Neural cell (in vitro differentiated cells): ENCODE results near the gene CREB1. TPM values are rescaled to one million over a fixed set of nuclear protein-coding genes. Genes with fewer than 3 reads are reported as not detected.

ENCODE experiments used
- H2AFZ ChIP-seq: fragments of 200-600, 300-800 bp; sonication (generic), shearing (Covaris generic); 2 replicates; pipeline ENCODE4 v1.6.0; 2014; ENCODE audit warnings: low read depth, mild to moderate bottlenecking, antibody characterized with exemption, low read length, moderate library complexity
- H3F3A ChIP-seq: fragments of 200-600 bp; shearing (Covaris generic); 2 replicates; pipeline ENCODE4 v1.6.1; 2016; ENCODE audit warnings: mild to moderate bottlenecking, moderate library complexity, mixed read lengths, antibody characterized with exemption, low read length; ENCODE audit not compliant: insufficient read depth, poor library complexity, severe bottlenecking
- H3K27ac ChIP-seq: fragments of 200-600, 300-800 bp; sonication (generic), shearing (Covaris generic); 2 replicates; pipeline ENCODE4 v1.5.1; 2014; ENCODE audit warnings: mild to moderate bottlenecking, low read length, moderate library complexity
- H3K27me3 ChIP-seq: fragments of 300-800, 200-600 bp; sonication (generic), shearing (Covaris generic); 2 replicates; pipeline ENCODE4 v1.6.0; 2014; ENCODE audit warnings: mild to moderate bottlenecking, low read depth, low read length, moderate library complexity; ENCODE audit not compliant: insufficient read depth
- H3K36me3 ChIP-seq: fragments of 300-800, 200-600 bp; sonication (generic), shearing (Covaris generic); 2 replicates; pipeline ENCODE4 v1.5.1; 2014; ENCODE audit warnings: mild to moderate bottlenecking, antibody characterized with exemption, low read length, moderate library complexity; ENCODE audit not compliant: insufficient read depth
- H3K4me2 ChIP-seq: fragments of 300-800, 200-600 bp; sonication (generic), shearing (Covaris generic); 2 replicates; pipeline ENCODE4 v1.6.0; 2014; ENCODE audit warnings: mild to moderate bottlenecking, low read length
- H3K4me3 ChIP-seq: fragments of 300-800, 200-600 bp; sonication (generic), shearing (Covaris generic); 2 replicates; pipeline ENCODE4 v1.5.1; 2014; ENCODE audit warnings: mild to moderate bottlenecking, low read length, moderate library complexity
- H3K79me2 ChIP-seq: fragments of 200-600 bp; shearing (Covaris generic); replicated peaks from 2 replicates; pipeline ENCODE4 v1.6.0; 2014; ENCODE audit warnings: mild to moderate bottlenecking, low read length, moderate library complexity; ENCODE audit not compliant: insufficient read depth
- H3K9ac ChIP-seq: fragments of 300-800, 200-600 bp; sonication (generic), shearing (Covaris generic); 2 replicates; pipeline ENCODE4 v1.6.1; 2016; ENCODE audit warnings: mild to moderate bottlenecking, low read length, mixed read lengths
- H3K9me2 ChIP-seq: fragments of 200-600 bp; shearing (Covaris generic); 2 replicates; pipeline ENCODE4 v1.6.1; 2016; ENCODE audit warnings: mild to moderate bottlenecking, low read length, mixed read lengths; ENCODE audit not compliant: insufficient read depth
- H3K9me3 ChIP-seq: fragments of 200-600, 300-800 bp; sonication (generic), shearing (Covaris generic); 2 replicates; pipeline ENCODE4 v1.6.1; 2016; ENCODE audit warnings: mild to moderate bottlenecking, mixed run types, low read length, moderate library complexity, mixed read lengths
- H4K20me1 ChIP-seq: fragments of 200-600 bp; shearing (Covaris generic); 2 replicates; pipeline ENCODE4 v1.6.1; 2016; ENCODE audit warnings: mild to moderate bottlenecking, mixed run types; ENCODE audit not compliant: insufficient read depth
- CTCF ChIP-seq: fragments of 450-650 bp; IDR thresholded peaks from 2 replicates; pipeline ENCODE4 v1.5.1; 2014; ENCODE audit warnings: antibody characterized with exemption, mild to moderate bottlenecking, moderate library complexity; ENCODE audit not compliant: poor library complexity, severe bottlenecking
- EP300 ChIP-seq: fragments of 450-650 bp; conservative IDR thresholded peaks from 2 replicates; pipeline ENCODE4 v1.6.1; 2014; ENCODE audit warnings: antibody characterized with exemption, mild to moderate bottlenecking, moderate library complexity; ENCODE audit not compliant: poor library complexity, severe bottlenecking
- EZH2 ChIP-seq: fragments of 200-600, 300-800 bp; shearing (Covaris generic), sonication (generic); IDR thresholded peaks from 2 replicates; pipeline ENCODE4 v1.6.1; 2014; ENCODE audit warnings: antibody characterized with exemption, low read length, borderline replicate concordance, mild to moderate bottlenecking; ENCODE audit not compliant: insufficient read depth, poor library complexity, severe bottlenecking
- MXI1 ChIP-seq: fragments of 450-650 bp; conservative IDR thresholded peaks from 2 replicates; pipeline ENCODE4 v1.6.1; 2014; ENCODE audit warnings: antibody characterized with exemption, mild to moderate bottlenecking; ENCODE audit not compliant: poor library complexity, severe bottlenecking
- POLR2AphosphoS5 ChIP-seq: IDR thresholded peaks from 2 replicates; pipeline ENCODE4 v1.6.1; 2012
- RAD21 ChIP-seq: fragments of 450-650 bp; conservative IDR thresholded peaks from 2 replicates; pipeline ENCODE4 v1.6.1; 2014; ENCODE audit warnings: antibody characterized with exemption, mild to moderate bottlenecking, moderate library complexity
- SMC3 ChIP-seq: fragments of 450-650 bp; conservative IDR thresholded peaks from 2 replicates; pipeline ENCODE4 v1.6.1; 2014; ENCODE audit warnings: antibody characterized with exemption, mild to moderate bottlenecking, moderate library complexity; ENCODE audit not compliant: poor library complexity
- TAF1 ChIP-seq: IDR thresholded peaks from 2 replicates; pipeline ENCODE4 v1.6.1; 2012; ENCODE audit warnings: low read depth
- polyA plus RNA-seq: library from polyadenylated mRNA; depleted of rRNA; stranded (reverse); fragments of >200 nt; gene quantifications from 2 replicates; pipeline ENCODE4 v1.2.3, GENCODE V29; 2014
- TF ChIP-seq, protein P1 (sequence below): IDR thresholded peaks from 2 replicates; pipeline ENCODE4 v1.6.1; 2012; ENCODE audit warnings: borderline replicate concordance

Gene CREB1
- polyA plus RNA-seq, 1 donor from 2014 or later, result 38.7 TPM

GRCh38 chr2:207543272-207543671 lies 13.5 kb downstream of the CREB1 start:
- TF ChIP-seq EZH2 (no peak), MXI1 (no peak), SMC3 (no peak), TAF1 (no peak), POLR2AphosphoS5 (no peak), RAD21 (no peak), EP300 (no peak), CTCF (no peak)
- TF ChIP-seq, protein P1, sequence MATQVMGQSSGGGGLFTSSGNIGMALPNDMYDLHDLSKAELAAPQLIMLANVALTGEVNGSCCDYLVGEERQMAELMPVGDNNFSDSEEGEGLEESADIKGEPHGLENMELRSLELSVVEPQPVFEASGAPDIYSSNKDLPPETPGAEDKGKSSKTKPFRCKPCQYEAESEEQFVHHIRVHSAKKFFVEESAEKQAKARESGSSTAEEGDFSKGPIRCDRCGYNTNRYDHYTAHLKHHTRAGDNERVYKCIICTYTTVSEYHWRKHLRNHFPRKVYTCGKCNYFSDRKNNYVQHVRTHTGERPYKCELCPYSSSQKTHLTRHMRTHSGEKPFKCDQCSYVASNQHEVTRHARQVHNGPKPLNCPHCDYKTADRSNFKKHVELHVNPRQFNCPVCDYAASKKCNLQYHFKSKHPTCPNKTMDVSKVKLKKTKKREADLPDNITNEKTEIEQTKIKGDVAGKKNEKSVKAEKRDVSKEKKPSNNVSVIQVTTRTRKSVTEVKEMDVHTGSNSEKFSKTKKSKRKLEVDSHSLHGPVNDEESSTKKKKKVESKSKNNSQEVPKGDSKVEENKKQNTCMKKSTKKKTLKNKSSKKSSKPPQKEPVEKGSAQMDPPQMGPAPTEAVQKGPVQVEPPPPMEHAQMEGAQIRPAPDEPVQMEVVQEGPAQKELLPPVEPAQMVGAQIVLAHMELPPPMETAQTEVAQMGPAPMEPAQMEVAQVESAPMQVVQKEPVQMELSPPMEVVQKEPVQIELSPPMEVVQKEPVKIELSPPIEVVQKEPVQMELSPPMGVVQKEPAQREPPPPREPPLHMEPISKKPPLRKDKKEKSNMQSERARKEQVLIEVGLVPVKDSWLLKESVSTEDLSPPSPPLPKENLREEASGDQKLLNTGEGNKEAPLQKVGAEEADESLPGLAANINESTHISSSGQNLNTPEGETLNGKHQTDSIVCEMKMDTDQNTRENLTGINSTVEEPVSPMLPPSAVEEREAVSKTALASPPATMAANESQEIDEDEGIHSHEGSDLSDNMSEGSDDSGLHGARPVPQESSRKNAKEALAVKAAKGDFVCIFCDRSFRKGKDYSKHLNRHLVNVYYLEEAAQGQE, result no peak
- Histone ChIP-seq H3K4me2 (no peak overlapping the region), H3K27ac (no peak overlapping the region), H3F3A (no peaks in the 10 kb centered on the region), H3K9ac (no peak overlapping the region), H3K4me3 (no peak overlapping the region), H4K20me1 (no peaks in the 10 kb centered on the region), H3K9me2 (no peaks in the 10 kb centered on the region), H3K27me3 (no peaks in the 10 kb centered on the region), H3K36me3 (no peaks in the 10 kb centered on the region), H3K9me3 (no peaks in the 10 kb centered on the region), H2AFZ (no peak overlapping the region), H3K79me2 (peaks cover 94% of the 10 kb centered on the region)

GRCh38 chr2:207546822-207547221 lies 17.1 kb downstream of the CREB1 start:
- Histone ChIP-seq H3K36me3 (no peaks in the 10 kb centered on the region), H3F3A (no peaks in the 10 kb centered on the region), H3K79me2 (peaks cover 94% of the 10 kb centered on the region), H3K4me2 (no peak overlapping the region), H3K9me2 (no peaks in the 10 kb centered on the region), H2AFZ (no peak overlapping the region), H3K27me3 (no peaks in the 10 kb centered on the region), H3K27ac (no peak overlapping the region), H3K9ac (no peak overlapping the region), H3K4me3 (no peak overlapping the region), H3K9me3 (no peaks in the 10 kb centered on the region), H4K20me1 (no peaks in the 10 kb centered on the region)
- TF ChIP-seq EP300 (no peak), EZH2 (no peak), SMC3 (no peak), POLR2AphosphoS5 (no peak), CTCF (no peak), TAF1 (no peak), MXI1 (no peak), RAD21 (no peak)
- TF ChIP-seq, protein P1, result no peak
